ENCODE data around the gene GADL1.

GADL1 gene

GRCh38 chr3:30912301-30912700 is 17.8 kb upstream of the GADL1 start:
- TF ChIP-seq TAF1 (IDR thresholded peaks at IDR 0.05; ENCODE audit: borderline replicate concordance, insufficient read depth, low read length), result no peak
- TF ChIP-seq FOXP2 (optimal IDR thresholded peaks at IDR 0.05; ENCODE audit: borderline replicate concordance, extremely low read depth, extremely low read length, insufficient read depth), result no peak
- no peak for TF ChIP-seq REST (IDR thresholded peaks at IDR 0.05; ENCODE audit: insufficient read depth in 1 of 2, low read depth in 2 of 2, low read length in 2 of 2)
- TF ChIP-seq POLR2AphosphoS5 (IDR thresholded peaks at IDR 0.05; ENCODE audit: low read depth, low read length), result no peak
- no peak for TF ChIP-seq SIN3A (IDR thresholded peaks at IDR 0.05; ENCODE audit: borderline replicate concordance, insufficient read depth, low read length)

GRCh38 chr3:30908456-30909037 is 14.1 kb upstream of the GADL1 start:
- TF ChIP-seq POLR2AphosphoS5 (IDR thresholded peaks at IDR 0.05; ENCODE audit: low read depth, low read length) (no peak), SIN3A (IDR thresholded peaks at IDR 0.05; ENCODE audit: borderline replicate concordance, insufficient read depth, low read length) (no peak), FOXP2 (optimal IDR thresholded peaks at IDR 0.05; ENCODE audit: borderline replicate concordance, extremely low read depth, extremely low read length, insufficient read depth) (no peak), TAF1 (IDR thresholded peaks at IDR 0.05; ENCODE audit: borderline replicate concordance, insufficient read depth, low read length) (no peak), REST (IDR thresholded peaks at IDR 0.05; ENCODE audit: insufficient read depth in 1 of 2, low read depth in 2 of 2, low read length in 2 of 2) (no peak)

GRCh38 chr3:30904996-30905395 is 10.5 kb upstream of the GADL1 start:
- TF ChIP-seq TAF1 (IDR thresholded peaks at IDR 0.05; ENCODE audit: borderline replicate concordance, insufficient read depth, low read length) (no peak), POLR2AphosphoS5 (IDR thresholded peaks at IDR 0.05; ENCODE audit: low read depth, low read length) (no peak), FOXP2 (optimal IDR thresholded peaks at IDR 0.05; ENCODE audit: borderline replicate concordance, extremely low read depth, extremely low read length, insufficient read depth) (no peak), REST (IDR thresholded peaks at IDR 0.05; ENCODE audit: insufficient read depth in 1 of 2, low read depth in 2 of 2, low read length in 2 of 2) (no peak), SIN3A (IDR thresholded peaks at IDR 0.05; ENCODE audit: borderline replicate concordance, insufficient read depth, low read length) (no peak)

GRCh38 chr3:30895329-30895728 is 868 bp upstream of the GADL1 start:
- TF ChIP-seq POLR2AphosphoS5 (IDR thresholded peaks at IDR 0.05; ENCODE audit: low read depth, low read length) (no peak), REST (IDR thresholded peaks at IDR 0.05; ENCODE audit: insufficient read depth in 1 of 2, low read depth in 2 of 2, low read length in 2 of 2) (no peak), TAF1 (IDR thresholded peaks at IDR 0.05; ENCODE audit: borderline replicate concordance, insufficient read depth, low read length) (no peak), SIN3A (IDR thresholded peaks at IDR 0.05; ENCODE audit: borderline replicate concordance, insufficient read depth, low read length) (no peak), FOXP2 (optimal IDR thresholded peaks at IDR 0.05; ENCODE audit: borderline replicate concordance, extremely low read depth, extremely low read length, insufficient read depth) (no peak)

All from PFSK-1 (cell line).